NCI-H524 treated with DMSO at 0.1 percent for 48 hours (cell line): ENCODE results near the gene LBHD2.
"Not testable (repeated sequence)": the region's sequence is repeated elsewhere in the genome, so short reads cannot be mapped to it uniquely, and the experiment has no call there.

Experiments used
- DNase-seq: peaks from one replicate; lab custom pipeline; 2025; lab: John Stamatoyannopoulos, UW

The LBHD2 gene

GRCh38 chr14:103119527-103119926 lies 35.5 kb downstream of the LBHD2 start:
- DNase-seq = not testable (repeated sequence)

- DNase-seq = no peak
These were observed 37.3 kb downstream of the LBHD2 start for GRCh38 chr14:103121121-103121845.

GRCh38 chr14:103121846-103122584 lies 38.0 kb downstream of the LBHD2 start:
- DNase-seq = peak; percentile 63

- DNase-seq = no peak
These were observed 38.6 kb downstream of the LBHD2 start for GRCh38 chr14:103122585-103122946.

GRCh38 chr14:103122947-103123633 lies 39.1 kb downstream of the LBHD2 start, which contains the start of gene TNFAIP2:
TSS of gene TNFAIP2 (plus strand) at chr14:103123461. CDS start at chr14:103126458, 2,997 bp downstream.
- DNase-seq = no peak

- no peak for DNase-seq
These were observed 39.9 kb downstream of the LBHD2 start for GRCh38 chr14:103123634-103124500.

- no peak for DNase-seq
These were observed 40.5 kb downstream of the LBHD2 start for GRCh38 chr14:103124501-103125001.

GRCh38 chr14:103125098-103126070 lies 41.4 kb downstream of the LBHD2 start:
- DNase-seq = no peak

GRCh38 chr14:103126088-103126872 lies 42.3 kb downstream of the LBHD2 start:
- no peak for DNase-seq

- peak; percentile 50 for DNase-seq
These were observed 42.9 kb downstream of the LBHD2 start for GRCh38 chr14:103126873-103127304.

GRCh38 chr14:103127356-103127755 lies 43.3 kb downstream of the LBHD2 start:
- DNase-seq = no peak

GRCh38 chr14:103127861-103128598 lies 44.0 kb downstream of the LBHD2 start:
- DNase-seq = no peak

GRCh38 chr14:103128631-103129300 lies 44.8 kb downstream of the LBHD2 start:
- DNase-seq = no peak

GRCh38 chr14:103129301-103130016 lies 45.4 kb downstream of the LBHD2 start:
- no peak for DNase-seq

GRCh38 chr14:103130017-103130764 lies 46.2 kb downstream of the LBHD2 start:
- no peak for DNase-seq

- no peak for DNase-seq
These were observed 47.0 kb downstream of the LBHD2 start for GRCh38 chr14:103130965-103131364.

- no peak for DNase-seq
These were observed 47.6 kb downstream of the LBHD2 start for GRCh38 chr14:103131580-103131979.
